A549 (cell line): ENCODE results near the gene EPS8L2.

ENCODE experiments used
- BHLHE40 ChIP-seq: IDR thresholded peaks from 2 replicates; pipeline ENCODE4 v1.6.1; 2012; ENCODE audit warnings: low read depth, low read length, inconsistent platforms
- CHD2 ChIP-seq: fragments of 150-350 bp; IDR thresholded peaks from 2 replicates; pipeline ENCODE4 v1.6.1; 2014; ENCODE audit warnings: low read length; ENCODE audit not compliant: partially characterized antibody
- NFE2L2 ChIP-seq: fragments of 150-350 bp; conservative IDR thresholded peaks from 2 replicates; pipeline ENCODE4 v1.6.1; 2014; ENCODE audit warnings: low read length
- POLR2A ChIP-seq: IDR thresholded peaks from 2 replicates; pipeline ENCODE4 v1.6.1; 2012; ENCODE audit warnings: mild to moderate bottlenecking, low read length
- RAD21 ChIP-seq, 2 experiments: fragments of >200 bp in 1 of 2; sonication (Bioruptor Twin) in 1 of 2; formaldehyde crosslinking in 1 of 2; IDR thresholded peaks in 1 of 2; conservative IDR thresholded peaks in 1 of 2; 2 replicates in 1 of 2; 3 replicates in 1 of 2; pipeline ENCODE4 v1.6.1; 2012 to 2018; ENCODE audit warnings: inconsistent platforms in 1 of 2
- SMC3 ChIP-seq: fragments of >200 bp; sonication (Bioruptor Twin); formaldehyde crosslinking; IDR thresholded peaks from 3 replicates; pipeline ENCODE4 v1.6.1; 2018; ENCODE audit warnings: inconsistent platforms
- ZSCAN20 ChIP-seq: fragments of 250-450 bp; sonication (Bioruptor Pico); IDR thresholded peaks from 2 replicates; pipeline ENCODE4 v1.8.0; 2022; ENCODE audit warnings: mild to moderate bottlenecking, moderate library complexity
- TF ChIP-seq, protein P1 (sequence below): fragments of >200 bp; sonication (Bioruptor Twin); formaldehyde crosslinking; IDR thresholded peaks from 3 replicates; pipeline ENCODE4 v1.5.1; 2016
- TF ChIP-seq, protein P2 (sequence below): IDR thresholded peaks from 2 replicates; pipeline ENCODE4 v1.6.1; 2012; ENCODE audit warnings: low read depth, borderline replicate concordance
- TF ChIP-seq, protein P3 (sequence below): IDR thresholded peaks from 2 replicates; pipeline ENCODE4 v1.6.1; 2012
- TF ChIP-seq, protein P4 (sequence below): fragments of >200 bp; sonication (Bioruptor Twin); formaldehyde crosslinking; IDR thresholded peaks from 3 replicates; pipeline ENCODE4 v1.6.1; 2016
- TF ChIP-seq, protein P5 (sequence below): fragments of 450-650 bp; IDR thresholded peaks from 2 replicates; pipeline ENCODE4 v1.6.1; 2014; ENCODE audit warnings: antibody characterized with exemption
- TF ChIP-seq, protein P6 (sequence below): fragments of 250-450 bp; sonication (Bioruptor Pico); IDR thresholded peaks from 2 replicates; pipeline ENCODE4 v1.5.0; 2020; ENCODE audit warnings: low read depth, mild to moderate bottlenecking, moderate library complexity

DNA sequence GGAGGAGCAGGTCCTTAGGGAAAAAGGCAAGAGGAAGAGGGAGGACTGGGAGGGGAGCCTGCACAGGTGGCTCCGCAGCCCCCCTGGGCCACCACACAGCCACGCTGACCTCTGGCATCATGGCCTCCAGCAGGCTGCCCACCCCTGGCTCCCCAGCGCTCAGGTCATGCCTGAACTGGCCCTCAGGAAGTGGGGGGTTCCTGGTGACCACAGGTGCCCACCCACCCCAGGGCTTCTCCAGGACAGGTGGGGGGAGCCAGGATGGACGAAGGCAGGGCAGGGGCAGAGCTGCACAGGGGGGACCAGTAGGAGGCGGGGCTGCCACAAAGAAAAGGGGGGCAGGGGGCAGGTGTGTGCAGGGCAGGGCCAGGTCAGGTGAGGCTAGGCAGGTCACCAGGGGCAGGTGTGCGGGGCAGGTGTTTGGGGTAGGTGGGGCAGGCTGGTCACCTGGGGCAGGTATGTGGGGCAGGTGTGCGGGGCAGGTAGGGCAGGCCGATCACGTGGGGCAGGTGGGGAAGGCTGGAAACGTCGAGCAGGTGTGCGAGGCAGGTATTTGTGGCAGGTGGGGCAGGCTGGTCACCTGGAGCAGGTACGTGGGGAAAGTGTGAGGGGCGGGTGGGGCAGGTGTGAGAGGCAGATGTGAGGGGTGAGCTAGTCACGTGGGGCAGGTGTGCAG lies 12.0 kb upstream of the EPS8L2 start:
- TF ChIP-seq, protein P1, sequence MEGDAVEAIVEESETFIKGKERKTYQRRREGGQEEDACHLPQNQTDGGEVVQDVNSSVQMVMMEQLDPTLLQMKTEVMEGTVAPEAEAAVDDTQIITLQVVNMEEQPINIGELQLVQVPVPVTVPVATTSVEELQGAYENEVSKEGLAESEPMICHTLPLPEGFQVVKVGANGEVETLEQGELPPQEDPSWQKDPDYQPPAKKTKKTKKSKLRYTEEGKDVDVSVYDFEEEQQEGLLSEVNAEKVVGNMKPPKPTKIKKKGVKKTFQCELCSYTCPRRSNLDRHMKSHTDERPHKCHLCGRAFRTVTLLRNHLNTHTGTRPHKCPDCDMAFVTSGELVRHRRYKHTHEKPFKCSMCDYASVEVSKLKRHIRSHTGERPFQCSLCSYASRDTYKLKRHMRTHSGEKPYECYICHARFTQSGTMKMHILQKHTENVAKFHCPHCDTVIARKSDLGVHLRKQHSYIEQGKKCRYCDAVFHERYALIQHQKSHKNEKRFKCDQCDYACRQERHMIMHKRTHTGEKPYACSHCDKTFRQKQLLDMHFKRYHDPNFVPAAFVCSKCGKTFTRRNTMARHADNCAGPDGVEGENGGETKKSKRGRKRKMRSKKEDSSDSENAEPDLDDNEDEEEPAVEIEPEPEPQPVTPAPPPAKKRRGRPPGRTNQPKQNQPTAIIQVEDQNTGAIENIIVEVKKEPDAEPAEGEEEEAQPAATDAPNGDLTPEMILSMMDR, result no peak
- TF ChIP-seq CHD2, result no peak
- no peak for TF ChIP-seq POLR2A
- no peak for TF ChIP-seq BHLHE40
- TF ChIP-seq ZSCAN20 (CRISPR knock-in tag), result no peak
- TF ChIP-seq, protein P2, sequence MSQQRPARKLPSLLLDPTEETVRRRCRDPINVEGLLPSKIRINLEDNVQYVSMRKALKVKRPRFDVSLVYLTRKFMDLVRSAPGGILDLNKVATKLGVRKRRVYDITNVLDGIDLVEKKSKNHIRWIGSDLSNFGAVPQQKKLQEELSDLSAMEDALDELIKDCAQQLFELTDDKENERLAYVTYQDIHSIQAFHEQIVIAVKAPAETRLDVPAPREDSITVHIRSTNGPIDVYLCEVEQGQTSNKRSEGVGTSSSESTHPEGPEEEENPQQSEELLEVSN, result no peak
- TF ChIP-seq, protein P3, sequence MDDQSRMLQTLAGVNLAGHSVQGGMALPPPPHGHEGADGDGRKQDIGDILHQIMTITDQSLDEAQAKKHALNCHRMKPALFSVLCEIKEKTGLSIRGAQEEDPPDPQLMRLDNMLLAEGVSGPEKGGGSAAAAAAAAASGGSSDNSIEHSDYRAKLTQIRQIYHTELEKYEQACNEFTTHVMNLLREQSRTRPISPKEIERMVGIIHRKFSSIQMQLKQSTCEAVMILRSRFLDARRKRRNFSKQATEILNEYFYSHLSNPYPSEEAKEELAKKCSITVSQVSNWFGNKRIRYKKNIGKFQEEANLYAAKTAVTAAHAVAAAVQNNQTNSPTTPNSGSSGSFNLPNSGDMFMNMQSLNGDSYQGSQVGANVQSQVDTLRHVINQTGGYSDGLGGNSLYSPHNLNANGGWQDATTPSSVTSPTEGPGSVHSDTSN, result no peak
- TF ChIP-seq, protein P4, sequence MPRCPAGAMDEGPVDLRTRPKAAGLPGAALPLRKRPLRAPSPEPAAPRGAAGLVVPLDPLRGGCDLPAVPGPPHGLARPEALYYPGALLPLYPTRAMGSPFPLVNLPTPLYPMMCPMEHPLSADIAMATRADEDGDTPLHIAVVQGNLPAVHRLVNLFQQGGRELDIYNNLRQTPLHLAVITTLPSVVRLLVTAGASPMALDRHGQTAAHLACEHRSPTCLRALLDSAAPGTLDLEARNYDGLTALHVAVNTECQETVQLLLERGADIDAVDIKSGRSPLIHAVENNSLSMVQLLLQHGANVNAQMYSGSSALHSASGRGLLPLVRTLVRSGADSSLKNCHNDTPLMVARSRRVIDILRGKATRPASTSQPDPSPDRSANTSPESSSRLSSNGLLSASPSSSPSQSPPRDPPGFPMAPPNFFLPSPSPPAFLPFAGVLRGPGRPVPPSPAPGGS, result no peak
- TF ChIP-seq, protein P5, sequence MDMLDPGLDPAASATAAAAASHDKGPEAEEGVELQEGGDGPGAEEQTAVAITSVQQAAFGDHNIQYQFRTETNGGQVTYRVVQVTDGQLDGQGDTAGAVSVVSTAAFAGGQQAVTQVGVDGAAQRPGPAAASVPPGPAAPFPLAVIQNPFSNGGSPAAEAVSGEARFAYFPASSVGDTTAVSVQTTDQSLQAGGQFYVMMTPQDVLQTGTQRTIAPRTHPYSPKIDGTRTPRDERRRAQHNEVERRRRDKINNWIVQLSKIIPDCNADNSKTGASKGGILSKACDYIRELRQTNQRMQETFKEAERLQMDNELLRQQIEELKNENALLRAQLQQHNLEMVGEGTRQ, result no peak
- no peak for TF ChIP-seq SMC3
- TF ChIP-seq, protein P6, sequence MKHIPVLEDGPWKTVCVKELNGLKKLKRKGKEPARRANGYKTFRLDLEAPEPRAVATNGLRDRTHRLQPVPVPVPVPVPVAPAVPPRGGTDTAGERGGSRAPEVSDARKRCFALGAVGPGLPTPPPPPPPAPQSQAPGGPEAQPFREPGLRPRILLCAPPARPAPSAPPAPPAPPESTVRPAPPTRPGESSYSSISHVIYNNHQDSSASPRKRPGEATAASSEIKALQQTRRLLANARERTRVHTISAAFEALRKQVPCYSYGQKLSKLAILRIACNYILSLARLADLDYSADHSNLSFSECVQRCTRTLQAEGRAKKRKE (CRISPR knock-in tag), result no peak
- no peak for TF ChIP-seq NFE2L2
- TF ChIP-seq RAD21 (conservative IDR thresholded peaks at IDR 0.05 in 1 of 2, IDR thresholded peaks at IDR 0.05 in 1 of 2), result no peak
